GM19328 (cell line): ENCODE results near the gene CCL8.
"Not testable (repeated sequence)": the region's sequence is repeated elsewhere in the genome, so short reads cannot be mapped to it uniquely, and the experiment has no call there.

Source experiments
- ATAC-seq: cut with Tn5 transposase; IDR thresholded peaks from one replicate; pipeline ENCODE4 v1.9.1; 2021; ENCODE audit warnings: mild to moderate bottlenecking, moderate library complexity; ENCODE audit not compliant: unreplicated experiment

The CCL8 gene

DNA sequence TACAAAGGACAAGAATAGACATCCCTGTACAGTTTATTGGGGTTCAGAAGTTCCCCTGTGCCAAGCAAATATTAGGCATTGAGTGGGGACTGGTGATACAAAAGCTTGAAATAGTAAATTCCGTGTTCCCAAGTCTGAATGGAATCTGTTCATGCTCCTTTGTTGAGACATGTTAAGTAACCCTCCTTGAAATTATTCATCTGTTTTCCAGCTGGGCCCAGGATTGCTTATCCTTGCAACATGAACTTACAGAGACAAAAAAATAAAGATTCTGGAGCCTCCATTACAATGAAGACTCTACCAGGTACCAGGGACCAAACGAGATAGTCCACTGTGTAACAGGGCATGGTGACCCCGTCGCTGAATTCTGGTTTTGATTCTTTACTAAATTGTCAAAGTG is 6.1 kb upstream of the CCL8 start:
- no peak for ATAC-seq

DNA sequence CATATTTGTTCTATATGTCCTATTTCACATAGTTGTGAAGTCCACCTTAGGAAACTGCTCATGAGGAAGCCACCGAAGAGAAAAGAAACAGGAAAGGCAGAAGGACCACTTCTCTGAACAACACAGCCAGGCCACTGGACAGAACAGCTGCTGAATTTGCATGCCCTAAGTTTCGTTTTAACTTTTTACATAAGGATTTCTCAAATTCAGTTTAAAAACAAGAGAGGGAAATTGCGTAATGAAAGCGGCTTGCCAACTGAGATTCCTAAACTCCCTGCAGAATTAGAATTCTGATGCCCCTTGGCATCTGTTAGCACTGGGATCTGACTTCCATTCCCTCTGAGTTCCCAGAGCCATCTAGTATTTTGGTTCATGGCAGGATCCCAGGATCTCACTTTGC is 5.0 kb upstream of the CCL8 start:
- ATAC-seq, result no peak

GRCh38 chr17:34318474-34318873 is 761 bp upstream of the CCL8 start:
- ATAC-seq, result no peak

GRCh38 chr17:34321964-34322363 is 2.7 kb downstream of the CCL8 start:
- no peak for ATAC-seq

GRCh38 chr17:34327580-34327979 is 8.3 kb downstream of the CCL8 start:
- ATAC-seq, result not testable (repeated sequence)

DNA sequence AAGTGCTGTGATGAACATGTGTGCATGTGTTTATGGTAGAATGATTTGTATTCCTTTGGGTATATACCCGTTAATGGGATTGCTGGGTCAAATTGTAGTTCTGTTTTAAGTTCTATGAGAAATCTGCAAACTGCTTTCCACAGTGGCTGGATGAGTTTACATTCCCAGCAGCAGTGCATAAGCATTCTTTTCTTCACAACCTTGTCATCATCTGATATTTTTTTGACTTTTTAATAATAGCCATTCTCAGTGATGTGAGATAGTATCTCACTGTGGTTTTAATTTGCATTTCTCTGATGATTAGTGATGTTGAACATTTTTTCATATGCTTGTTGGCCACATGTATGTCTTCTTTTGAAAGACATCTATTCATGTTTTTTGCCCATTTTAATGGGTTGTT is 18.5 kb downstream of the CCL8 start:
- ATAC-seq, result no peak

DNA sequence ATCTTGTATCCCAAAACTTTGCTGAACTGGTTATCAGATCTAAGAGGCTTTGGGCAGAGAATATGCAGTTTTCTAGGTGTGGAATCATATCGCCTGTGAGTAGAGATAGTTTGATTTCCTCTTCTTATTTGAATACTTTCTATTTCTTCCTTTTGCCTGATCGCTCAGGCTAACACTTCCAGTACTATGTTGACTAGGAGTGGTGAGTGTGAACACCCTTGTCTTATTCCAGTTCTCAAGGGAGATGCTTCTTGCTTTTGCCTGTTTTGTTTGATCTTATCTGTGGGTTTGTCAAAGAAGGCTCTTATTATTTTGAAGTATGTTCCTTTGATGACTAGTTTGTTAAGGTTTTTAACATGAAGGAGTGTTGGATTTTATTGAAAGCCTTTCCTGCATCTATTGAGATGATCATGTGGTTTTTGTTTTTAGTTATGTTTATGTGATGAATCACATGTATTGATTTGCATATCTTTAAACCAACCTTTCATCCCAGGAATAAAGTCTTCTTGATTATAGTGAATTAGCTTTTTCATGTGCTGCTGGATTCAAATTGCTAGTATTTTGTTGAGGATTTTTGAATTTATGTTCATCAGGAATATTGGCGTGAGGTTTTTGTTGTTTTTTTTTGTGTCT is 20.0 kb downstream of the CCL8 start:
- no peak for ATAC-seq

DNA sequence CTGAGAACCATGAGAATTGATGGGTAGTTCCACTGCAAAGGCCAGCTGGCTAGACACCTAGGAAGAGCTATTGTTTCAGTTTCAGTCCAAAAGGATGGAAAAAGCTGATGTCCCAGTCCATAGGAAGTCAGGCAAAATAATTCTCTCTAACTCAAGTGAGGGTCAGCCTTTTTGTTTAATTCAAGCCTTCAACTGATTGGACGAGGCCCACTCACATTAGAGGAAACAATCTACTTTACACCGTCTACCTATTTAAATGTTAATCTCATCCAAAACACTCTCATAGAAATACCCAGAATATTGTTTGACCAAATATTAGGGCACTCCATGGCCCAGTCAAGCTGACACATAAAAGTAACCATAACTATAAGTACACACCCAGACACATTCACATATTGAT is 22.7 kb downstream of the CCL8 start:
- ATAC-seq, result no peak

DNA sequence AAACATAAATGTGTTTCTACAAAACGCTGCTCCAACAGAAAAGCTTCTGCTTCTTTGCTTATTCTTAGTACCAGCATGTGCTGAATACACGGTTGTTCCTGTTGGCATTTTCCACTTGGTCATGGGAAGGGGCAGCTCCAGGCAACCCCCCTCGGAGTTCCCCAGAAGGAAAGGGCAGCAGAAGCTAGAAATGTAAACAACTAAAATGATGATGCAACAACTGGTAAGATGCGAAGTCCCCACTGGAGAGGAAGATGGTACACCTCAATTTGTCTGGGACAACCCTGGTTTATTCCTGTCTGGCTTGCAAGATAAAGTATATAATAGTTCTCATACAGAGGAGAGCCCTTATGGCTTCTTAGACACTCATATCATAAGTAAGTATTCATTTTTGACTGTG is 27.8 kb downstream of the CCL8 start:
- ATAC-seq, result no peak

- ATAC-seq, result no peak
Measured at GRCh38 chr17:34349751-34350150, 30.5 kb downstream of the CCL8 start.

- no peak for ATAC-seq
Measured at GRCh38 chr17:34351096-34351495, 31.9 kb downstream of the CCL8 start.

DNA sequence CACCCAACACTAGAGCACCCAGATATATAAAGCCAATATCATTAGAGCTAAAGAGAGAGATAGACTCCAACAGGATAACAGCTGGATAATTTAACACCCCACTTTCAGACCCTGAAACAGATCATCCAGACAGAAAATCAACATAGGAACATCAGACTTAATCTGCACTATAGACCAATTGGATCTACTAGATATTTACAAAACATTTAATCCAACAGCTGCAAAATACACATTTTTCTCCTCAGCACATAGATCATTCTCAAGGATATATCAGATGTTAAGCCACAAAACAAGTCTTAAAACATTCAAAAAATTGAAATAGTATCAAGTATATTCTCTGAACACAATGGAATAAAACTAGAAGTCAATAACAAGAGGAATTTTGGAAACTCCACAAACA is 33.0 kb downstream of the CCL8 start:
- ATAC-seq, result no peak

GRCh38 chr17:34354637-34355036 is 35.4 kb downstream of the CCL8 start:
- ATAC-seq, result no peak

DNA sequence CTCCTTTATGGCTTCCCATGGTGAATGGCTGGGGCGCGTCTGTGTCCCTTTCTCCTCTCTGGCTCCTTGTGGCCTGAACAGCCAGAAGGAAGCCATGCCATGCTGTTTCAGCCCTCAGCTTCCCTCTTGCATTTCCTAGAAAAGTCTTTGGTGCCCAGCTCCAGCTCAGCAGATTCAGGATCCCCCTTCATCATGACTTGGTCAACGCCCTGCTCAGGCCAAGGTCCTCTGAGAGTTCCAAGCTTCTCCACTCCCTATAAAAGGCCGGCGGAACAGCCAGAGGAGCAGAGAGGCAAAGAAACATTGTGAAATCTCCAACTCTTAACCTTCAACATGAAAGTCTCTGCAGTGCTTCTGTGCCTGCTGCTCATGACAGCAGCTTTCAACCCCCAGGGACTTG is 37.0 kb downstream of the CCL8 start, which contains the start of gene CCL13:
CCL13 (plus strand) TSS at position 287 of the 400 bp plus-strand sequence; CDS start at position 334, 47 bp downstream.
- no peak for ATAC-seq

- ATAC-seq, result no peak
Measured at GRCh38 chr17:34357398-34357797, 38.2 kb downstream of the CCL8 start.

GRCh38 chr17:34358631-34359030 is 39.4 kb downstream of the CCL8 start:
- ATAC-seq, result no peak

- no peak for ATAC-seq
Measured at GRCh38 chr17:34360601-34361270, 41.5 kb downstream of the CCL8 start.

- no peak for ATAC-seq
Measured at GRCh38 chr17:34361478-34362061, 42.3 kb downstream of the CCL8 start.

- no peak for ATAC-seq
Measured at GRCh38 chr17:34363183-34363661, 44.0 kb downstream of the CCL8 start, which contains the start of gene CCL1. Gene CCL1, minus strand, starts transcription at chr17:34363233. Its CDS starts 72 bp downstream, at chr17:34363161.

DNA sequence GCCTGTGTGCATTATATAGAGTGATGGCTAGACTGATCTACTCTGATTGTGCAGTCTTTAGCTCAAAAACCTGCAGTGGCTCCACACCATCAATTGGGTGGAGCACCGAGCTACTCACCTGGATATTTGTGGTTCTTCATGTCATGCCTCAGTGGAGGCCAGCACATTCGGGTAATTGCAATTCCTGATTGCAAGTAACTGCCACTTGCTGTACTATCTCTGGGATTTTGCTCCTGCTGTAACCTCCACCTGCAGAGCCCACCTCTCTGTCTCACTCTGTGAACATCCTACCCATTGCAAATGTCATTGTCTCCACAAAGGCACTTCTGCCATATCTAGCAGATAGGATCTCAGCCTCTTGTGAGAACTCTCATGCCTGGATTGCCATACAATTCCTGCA is 45.5 kb downstream of the CCL8 start:
- no peak for ATAC-seq

DNA sequence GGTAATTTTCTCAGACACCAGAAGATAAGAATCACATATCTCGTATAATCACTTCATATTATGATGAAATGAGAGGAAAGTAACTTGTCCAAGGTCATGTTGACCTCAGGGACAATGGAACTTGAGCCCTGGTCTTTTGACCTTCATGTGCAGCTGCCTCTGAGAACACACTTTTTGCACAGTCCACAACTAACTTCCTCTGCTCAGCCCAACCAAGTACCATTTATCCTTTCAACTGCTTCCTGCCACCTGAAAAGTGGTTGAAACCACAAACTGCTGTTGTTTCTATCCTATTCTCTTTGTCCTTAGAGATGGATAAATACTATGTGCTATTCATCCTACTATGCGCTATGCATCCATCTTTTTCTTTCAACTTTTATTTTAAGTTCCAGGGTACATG is 46.1 kb downstream of the CCL8 start:
- ATAC-seq, result no peak

- no peak for ATAC-seq
Measured at GRCh38 chr17:34366010-34366409, 46.8 kb downstream of the CCL8 start.
